Fibroblast of upper back skin (primary cell): ENCODE results near the gene SLC16A6.
A peak's percentile ranks its signal among the peaks of the same experiment; 100 is the strongest.
"Not testable (repeated sequence)": the region's sequence is repeated elsewhere in the genome, so short reads cannot be mapped to it uniquely, and the experiment has no call there.

Experiments used
- DNase-seq: peaks from one replicate; pipeline ENCODE4 v3.0.0-alpha.2; 2013

Gene SLC16A6

GRCh38 chr17:68310152-68310551 lies 19.2 kb upstream of the SLC16A6 start:
- no peak for DNase-seq

- DNase-seq = not testable (repeated sequence)
These were observed 18.2 kb upstream of the SLC16A6 start for GRCh38 chr17:68309066-68309670.

- DNase-seq = not testable (repeated sequence)
These were observed 17.6 kb upstream of the SLC16A6 start for GRCh38 chr17:68308486-68308885.

GRCh38 chr17:68307443-68307842 lies 16.5 kb upstream of the SLC16A6 start:
- DNase-seq = no peak

GRCh38 chr17:68306819-68307218 lies 15.9 kb upstream of the SLC16A6 start:
- DNase-seq = no peak

- DNase-seq = no peak
These were observed 14.2 kb upstream of the SLC16A6 start for GRCh38 chr17:68305142-68305541.

GRCh38 chr17:68304706-68305105 lies 13.8 kb upstream of the SLC16A6 start:
- no peak for DNase-seq

GRCh38 chr17:68302666-68303065 lies 11.7 kb upstream of the SLC16A6 start:
- DNase-seq = no peak

GRCh38 chr17:68302066-68302564 lies 11.2 kb upstream of the SLC16A6 start:
- DNase-seq = peak; percentile 13

GRCh38 chr17:68301438-68301959 lies 10.6 kb upstream of the SLC16A6 start:
- no peak for DNase-seq

GRCh38 chr17:68299817-68300216 lies 8.9 kb upstream of the SLC16A6 start:
- no peak for DNase-seq

GRCh38 chr17:68298601-68299000 lies 7.7 kb upstream of the SLC16A6 start:
- no peak for DNase-seq

GRCh38 chr17:68297195-68297594 lies 6.3 kb upstream of the SLC16A6 start:
- no peak for DNase-seq

- DNase-seq = no peak
These were observed 5.6 kb upstream of the SLC16A6 start for GRCh38 chr17:68296217-68297191.

- no peak for DNase-seq
These were observed 4.2 kb upstream of the SLC16A6 start for GRCh38 chr17:68295086-68295485.

GRCh38 chr17:68294617-68295016 lies 3.7 kb upstream of the SLC16A6 start:
- DNase-seq = no peak

GRCh38 chr17:68294196-68294555 lies 3.2 kb upstream of the SLC16A6 start:
- DNase-seq = no peak

GRCh38 chr17:68293490-68294195 lies 2.7 kb upstream of the SLC16A6 start:
- DNase-seq = no peak

GRCh38 chr17:68292689-68293040 lies 1.7 kb upstream of the SLC16A6 start:
- DNase-seq = no peak

GRCh38 chr17:68291836-68292688 lies 1.1 kb upstream of the SLC16A6 start:
- peak; percentile 45 for DNase-seq

GRCh38 chr17:68290268-68290954 lies 516 bp downstream of the SLC16A6 start:
- DNase-seq = no peak

- no peak for DNase-seq
These were observed 1.0 kb downstream of the SLC16A6 start for GRCh38 chr17:68289936-68290267.
